Suppressor macrophage (primary cell): ENCODE results near the gene TMEM209.
"Not testable (repeated sequence)": the region's sequence is repeated elsewhere in the genome, so short reads cannot be mapped to it uniquely, and the experiment has no call there.

Experiments used
- DNase-seq, 4 experiments: peaks; one replicate each; pipeline ENCODE4 v3.0.0-alpha.2; 2020 to 2022

TMEM209 gene

DNA sequence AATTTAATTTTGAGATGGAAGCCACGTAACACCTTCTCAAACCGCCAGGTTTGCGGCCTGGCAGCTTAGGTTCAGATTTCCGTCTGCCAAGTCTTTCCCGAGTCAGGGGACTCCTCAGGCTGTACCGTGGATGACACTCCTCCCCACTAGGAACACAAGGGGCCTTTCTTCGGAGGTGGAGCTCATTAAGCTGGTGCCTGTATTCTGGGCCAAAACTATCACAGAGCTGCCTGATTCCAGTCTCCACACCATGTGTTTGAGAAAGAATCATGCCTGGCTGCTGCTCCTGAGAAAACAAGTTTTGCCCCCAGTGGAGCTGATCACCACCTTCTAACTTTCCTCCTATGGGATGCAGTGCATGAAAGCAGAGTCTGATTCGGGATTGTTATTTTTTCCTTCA, 44.8 kb downstream of the TMEM209 start:
- no peak for DNase-seq

DNA sequence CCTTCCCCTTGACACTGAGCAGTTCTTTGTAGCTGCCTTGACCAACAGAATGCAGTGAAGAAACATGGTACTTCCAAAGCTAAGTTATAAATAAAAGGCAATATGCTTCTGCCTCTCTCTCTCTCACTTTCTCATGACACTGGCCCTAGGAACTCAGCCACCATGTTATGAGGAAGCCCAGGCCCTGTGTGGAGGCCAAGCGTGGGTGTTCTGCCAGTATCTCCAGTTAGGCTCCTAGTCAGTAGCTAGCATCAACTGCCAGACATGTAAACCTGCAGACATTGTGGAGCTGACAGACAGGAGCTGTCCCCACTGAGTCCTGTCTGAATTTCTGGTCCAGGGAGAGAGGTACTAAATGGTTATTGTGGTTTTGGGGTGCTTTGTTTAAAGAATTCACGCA, 45.2 kb downstream of the TMEM209 start:
- no peak for DNase-seq

GRCh38 chr7:130157700-130158099, 47.5 kb downstream of the TMEM209 start:
- DNase-seq: no peak

DNA sequence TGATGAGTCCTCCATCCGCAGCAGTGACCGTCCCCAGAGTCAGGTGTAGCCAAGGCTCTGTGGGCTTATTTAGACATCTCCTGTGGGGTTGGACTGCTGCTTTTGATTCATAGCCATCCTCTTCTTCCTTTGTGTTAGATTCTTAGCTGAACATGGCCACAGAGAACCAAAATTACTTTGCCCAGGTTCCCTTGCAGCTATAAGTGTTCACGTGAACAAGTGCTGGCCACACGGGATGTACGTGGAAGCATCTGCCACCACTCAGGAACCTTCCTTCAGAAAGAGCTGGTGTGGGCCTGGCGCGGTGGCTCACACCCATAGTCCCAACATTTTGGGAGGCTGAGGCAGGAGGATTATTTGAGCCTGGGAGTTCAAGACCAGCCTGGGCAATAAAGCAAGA, 49.1 kb downstream of the TMEM209 start:
- no peak for DNase-seq

- DNase-seq: no peak
Observed at GRCh38 chr7:130154501-130155317, 50.5 kb downstream of the TMEM209 start.

DNA sequence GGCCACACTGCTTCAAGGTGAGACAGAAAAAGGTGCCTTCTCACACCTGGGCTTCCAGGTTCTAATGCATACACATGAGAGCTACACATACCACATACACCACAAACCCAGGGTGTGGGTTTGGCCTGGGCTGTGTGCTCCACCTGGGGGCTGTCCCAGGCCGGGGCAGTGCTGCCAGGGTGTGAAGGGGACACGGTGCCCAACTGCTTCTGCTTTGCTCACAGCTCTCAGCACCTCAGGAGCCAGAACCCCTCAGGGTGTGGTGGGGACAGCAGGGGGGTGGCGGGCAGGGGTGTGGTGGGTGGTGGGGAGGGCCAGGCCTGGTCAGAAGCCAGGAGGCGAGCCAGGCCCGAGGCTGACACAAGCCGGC, 51.1 kb downstream of the TMEM209 start:
- no peak for DNase-seq

- no peak for DNase-seq
Observed at GRCh38 chr7:130153211-130153908, 51.8 kb downstream of the TMEM209 start.

- DNase-seq: no peak
Observed at GRCh38 chr7:130152493-130153210, 52.6 kb downstream of the TMEM209 start.

DNA sequence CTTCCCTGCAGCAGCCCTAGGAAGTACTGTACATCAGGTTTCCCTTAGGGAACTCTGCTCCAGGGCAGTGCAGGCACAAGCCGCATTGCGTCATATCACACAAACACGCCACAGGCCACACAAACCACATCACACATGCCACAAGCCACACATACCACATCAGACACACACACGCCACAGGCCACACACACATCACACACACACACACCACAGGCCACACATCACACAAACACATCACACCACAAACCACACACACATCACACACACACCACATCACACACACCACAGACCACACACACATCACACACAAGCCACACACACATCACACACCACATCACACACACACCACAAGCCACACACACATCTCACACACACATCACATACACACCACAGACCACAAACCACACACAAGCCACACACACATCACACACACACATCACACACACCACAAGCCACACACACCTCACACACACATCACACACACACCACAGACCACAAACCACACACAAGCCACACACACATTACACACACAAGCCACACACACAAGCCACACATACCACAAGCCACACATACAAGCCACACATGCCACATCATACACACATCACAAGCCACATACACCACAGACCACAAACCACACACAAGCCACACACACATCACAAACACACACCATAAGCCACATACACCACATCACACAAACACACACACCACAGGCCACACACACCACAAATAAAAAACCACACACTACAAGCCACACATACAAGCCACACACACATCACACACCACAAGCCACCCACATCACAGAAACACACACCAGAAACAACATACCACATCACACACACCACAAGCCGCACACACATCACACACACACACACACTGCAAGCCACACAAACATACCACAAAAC, 53.4 kb downstream of the TMEM209 start:
- DNase-seq: peak in 3 of 4 experiments; percentile 8 to 16 (median 14)

DNA sequence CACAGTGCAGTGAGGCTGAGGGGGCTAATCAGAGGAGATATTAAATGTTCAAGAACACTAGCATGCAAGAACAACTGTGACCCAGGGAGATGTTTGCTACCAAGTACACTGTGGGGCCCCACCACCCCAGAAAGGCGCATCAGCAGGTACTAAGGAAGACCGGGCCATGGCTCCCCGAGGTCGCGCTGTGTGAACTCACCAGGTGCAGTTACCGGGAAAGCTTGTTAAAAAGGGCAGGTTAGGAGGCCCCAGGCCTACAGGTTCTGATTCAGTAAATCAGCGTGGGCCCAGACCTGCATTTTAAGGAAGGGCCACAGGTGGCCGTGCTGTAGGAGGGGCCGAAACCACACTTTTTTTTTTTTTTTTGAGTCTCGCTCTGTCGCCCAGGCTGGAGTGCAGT, 54.6 kb downstream of the TMEM209 start:
- no peak for DNase-seq

DNA sequence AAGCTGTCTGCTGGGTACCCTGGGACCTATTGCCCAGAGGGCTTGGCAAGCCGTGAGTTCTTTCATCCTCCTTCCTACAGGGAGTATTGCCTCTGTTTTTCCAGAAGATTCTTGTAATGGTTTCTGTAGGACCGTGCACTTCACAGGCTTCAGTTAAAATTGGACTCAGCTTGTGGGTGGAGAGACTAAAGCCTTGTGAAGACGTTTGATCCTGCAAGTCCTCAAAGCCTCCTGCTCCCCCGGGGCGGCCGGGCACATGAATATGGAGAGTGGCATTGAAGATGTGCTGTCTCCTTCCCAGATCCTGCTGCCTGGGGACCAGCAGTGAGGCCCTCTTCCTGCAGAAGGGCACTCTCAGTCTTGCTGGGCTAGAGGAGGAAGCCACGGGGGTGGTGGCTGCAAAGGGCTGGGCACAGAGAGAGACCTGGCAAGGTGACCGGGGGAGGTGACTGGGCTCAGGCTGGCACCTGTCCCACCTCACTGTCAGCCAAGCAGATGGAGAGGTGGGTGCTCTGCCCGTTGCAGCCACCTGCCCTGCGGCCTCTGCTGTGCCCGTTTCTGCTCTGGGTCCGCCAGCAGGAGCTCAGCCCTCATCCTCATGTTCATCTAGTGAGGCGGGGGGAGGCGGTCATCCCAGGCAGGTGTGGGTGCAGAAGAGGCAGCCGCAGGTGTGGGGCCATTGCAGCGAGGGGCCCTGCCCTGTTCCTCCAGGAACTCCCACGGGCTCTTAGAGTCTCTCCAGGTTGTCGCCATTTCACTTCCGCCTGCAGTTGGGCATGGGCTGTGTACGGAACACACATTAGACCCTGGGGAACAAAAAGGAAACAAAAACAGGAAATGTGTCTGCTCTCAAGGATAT, 55.7 kb downstream of the TMEM209 start:
- peak in 2 of 4 experiments; percentile 4 to 8 for DNase-seq

DNA sequence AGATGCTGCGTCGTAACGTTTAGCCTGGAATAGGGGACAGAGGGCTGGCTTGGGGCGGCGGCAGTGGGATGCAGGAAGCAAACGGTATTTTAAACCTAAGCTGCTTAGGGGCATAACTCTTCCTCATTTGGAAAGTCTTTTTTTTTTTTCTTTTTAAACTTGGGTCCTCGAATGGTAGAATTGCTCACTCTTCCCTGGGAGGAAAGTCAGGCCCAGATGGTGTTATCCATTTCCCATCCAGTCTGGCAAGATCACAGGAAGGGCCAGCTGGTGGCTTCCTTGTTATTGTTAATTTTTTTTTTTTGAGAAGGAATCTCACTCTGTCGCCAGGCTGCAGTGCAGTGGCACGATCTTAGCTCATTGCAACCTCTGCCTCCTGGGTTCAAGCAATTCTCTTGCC, 56.6 kb downstream of the TMEM209 start:
- no peak for DNase-seq

- DNase-seq: no peak
Observed at GRCh38 chr7:130147710-130148325, 57.4 kb downstream of the TMEM209 start.

DNA sequence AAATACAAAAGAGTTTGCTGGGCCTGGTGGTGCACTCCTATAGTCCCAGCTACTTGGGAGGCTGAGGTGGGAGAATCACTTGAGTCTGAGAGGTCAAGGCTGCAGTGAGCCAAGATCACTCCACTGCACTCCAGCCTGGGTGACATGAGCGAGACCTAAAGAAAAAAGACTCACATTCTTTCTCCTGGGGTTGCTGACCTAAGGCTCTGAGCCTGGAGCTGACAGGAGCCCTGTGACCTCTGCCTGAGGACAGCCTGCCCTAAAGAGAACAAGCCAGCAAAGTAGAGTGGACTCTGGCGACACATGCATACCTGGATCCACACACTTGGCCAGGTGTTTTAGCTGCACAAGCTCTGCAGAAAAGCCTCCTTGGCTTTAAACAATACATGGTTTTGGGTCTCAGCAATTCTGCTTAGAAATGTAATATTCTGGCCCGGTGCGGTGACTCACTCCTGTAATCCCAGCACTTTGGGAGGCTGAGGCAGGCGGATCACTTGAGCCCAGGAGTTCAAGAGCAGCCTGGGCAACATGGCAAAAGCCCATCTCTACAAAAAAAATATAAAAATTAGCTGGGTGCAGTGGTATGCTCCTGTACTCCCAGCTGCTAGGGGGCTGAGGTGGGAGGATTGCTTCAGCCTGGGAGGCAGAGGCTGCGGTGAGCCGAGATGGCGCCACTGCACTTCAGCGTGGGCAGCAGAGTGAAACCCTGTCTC, 58.4 kb downstream of the TMEM209 start:
- DNase-seq: no peak

- not testable (repeated sequence) for DNase-seq
Observed at GRCh38 chr7:130146142-130146541, 59.1 kb downstream of the TMEM209 start.

GRCh38 chr7:130145424-130146100, 59.6 kb downstream of the TMEM209 start:
- no peak for DNase-seq

GRCh38 chr7:130144312-130145171, 60.7 kb downstream of the TMEM209 start:
- DNase-seq: no peak

DNA sequence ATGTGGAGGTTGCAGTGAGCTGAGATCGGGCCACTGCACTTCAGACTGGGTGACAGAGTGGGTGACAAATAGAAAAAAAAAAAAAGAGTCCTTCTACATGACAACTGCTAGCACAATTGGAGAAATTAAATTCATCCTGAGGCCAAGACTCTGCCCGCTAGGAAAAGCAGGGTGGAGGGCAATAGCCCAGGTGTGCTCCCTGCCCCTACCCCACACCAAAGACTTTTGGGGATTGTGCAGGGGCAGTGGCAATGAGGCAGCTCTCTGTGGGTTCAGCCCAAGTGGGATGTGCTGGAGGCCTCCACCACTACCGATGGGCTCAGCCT, 61.3 kb downstream of the TMEM209 start:
- DNase-seq: no peak

DNA sequence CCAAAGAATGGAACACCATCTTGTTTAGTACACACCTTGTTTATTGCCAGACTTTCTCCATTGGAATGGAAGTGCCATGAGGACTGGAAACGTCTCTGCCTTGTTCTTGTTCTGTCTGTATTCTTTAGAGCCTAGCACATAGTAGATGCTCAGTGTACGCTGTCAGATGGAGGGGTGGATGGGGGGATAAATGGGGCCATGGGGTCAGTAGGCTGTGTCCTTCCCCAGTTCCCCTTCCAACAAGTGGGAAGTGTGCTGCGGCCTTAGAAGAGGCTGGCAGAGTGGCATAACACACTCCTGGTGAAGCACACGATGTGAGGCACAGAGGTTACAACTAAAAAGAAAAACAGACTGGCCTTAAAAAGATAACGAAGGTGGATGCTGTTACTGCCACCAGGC, 61.9 kb downstream of the TMEM209 start:
- no peak for DNase-seq
